Activated CD8-positive, alpha-beta memory T cell treated with anti-CD3 and anti-CD28 coated beads, Interleukin-2, amount 50 U/mL, for 24 hours (primary cell): Measurements from ENCODE around the gene KCNQ1OT1.
"Not testable (repeated sequence)": the region's sequence is repeated elsewhere in the genome, so short reads cannot be mapped to it uniquely, and the experiment has no call there.

ENCODE experiments used
- DNase-seq: peaks from one replicate; pipeline ENCODE4 v3.0.0-alpha.2; 2020; ENCODE audit errors: extremely low read depth

Gene KCNQ1OT1

GRCh38 chr11:2653198-2653551, 46.6 kb downstream of the KCNQ1OT1 start:
- DNase-seq = no peak

- DNase-seq = no peak
Measured at GRCh38 chr11:2652333-2653197, 47.2 kb downstream of the KCNQ1OT1 start.

- no peak for DNase-seq
Measured at GRCh38 chr11:2651826-2652271, 47.9 kb downstream of the KCNQ1OT1 start.

GRCh38 chr11:2651054-2651617, 48.7 kb downstream of the KCNQ1OT1 start:
- DNase-seq = no peak

GRCh38 chr11:2650343-2650867, 49.4 kb downstream of the KCNQ1OT1 start:
- DNase-seq = no peak

GRCh38 chr11:2649848-2650247, 49.9 kb downstream of the KCNQ1OT1 start:
- no peak for DNase-seq

- no peak for DNase-seq
Measured at GRCh38 chr11:2649400-2649799, 50.4 kb downstream of the KCNQ1OT1 start.

- no peak for DNase-seq
Measured at GRCh38 chr11:2647953-2648352, 51.8 kb downstream of the KCNQ1OT1 start.

- no peak for DNase-seq
Measured at GRCh38 chr11:2647167-2647566, 52.6 kb downstream of the KCNQ1OT1 start.

- no peak for DNase-seq
Measured at GRCh38 chr11:2645779-2646118, 54.0 kb downstream of the KCNQ1OT1 start.

- DNase-seq = no peak
Measured at GRCh38 chr11:2644844-2645778, 54.7 kb downstream of the KCNQ1OT1 start.

GRCh38 chr11:2643746-2644145, 56.0 kb downstream of the KCNQ1OT1 start:
- no peak for DNase-seq

- no peak for DNase-seq
Measured at GRCh38 chr11:2641623-2642022, 58.2 kb downstream of the KCNQ1OT1 start.

GRCh38 chr11:2639763-2640162, 60.0 kb downstream of the KCNQ1OT1 start:
- not testable (repeated sequence) for DNase-seq

GRCh38 chr11:2631161-2631560, 68.6 kb downstream of the KCNQ1OT1 start:
- DNase-seq = no peak

GRCh38 chr11:2630679-2631078, 69.1 kb downstream of the KCNQ1OT1 start:
- DNase-seq = no peak

- DNase-seq = no peak
Measured at GRCh38 chr11:2625183-2625582, 74.6 kb downstream of the KCNQ1OT1 start.

- no peak for DNase-seq
Measured at GRCh38 chr11:2621894-2622293, 77.9 kb downstream of the KCNQ1OT1 start.

- no peak for DNase-seq
Measured at GRCh38 chr11:2612884-2613571, 86.8 kb downstream of the KCNQ1OT1 start.

GRCh38 chr11:2609345-2609744, 90.4 kb downstream of the KCNQ1OT1 start:
- no peak for DNase-seq

- DNase-seq = no peak
Measured at GRCh38 chr11:2599561-2600189, 100.1 kb downstream of the KCNQ1OT1 start.
